HepG2 (cell line): ENCODE results near the gene RAD21L1. TPM values are rescaled to one million over a fixed set of nuclear protein-coding genes. Genes with fewer than 3 reads are reported as not detected.

Experiments
- AHR ChIP-seq: IDR thresholded peaks from 2 replicates; pipeline ENCODE4 v1.6.1; 2018; ENCODE audit warnings: missing genetic modification reagents, missing compliant biosample characterization
- BRD4 ChIP-seq: sonication (generic); formaldehyde crosslinking; IDR thresholded peaks from 2 replicates; pipeline ENCODE4 v1.4.0; 2020; ENCODE audit warnings: missing genetic modification reagents
- HNRNPLL ChIP-seq: fragments of 200-400 bp; formaldehyde crosslinking; IDR thresholded peaks from 2 replicates; pipeline ENCODE4 v1.6.1; 2017; ENCODE audit warnings: mild to moderate bottlenecking, low read depth, low read length; ENCODE audit not compliant: poor library complexity, severe bottlenecking
- HNRNPUL1 ChIP-seq: fragments of 200-400 bp; formaldehyde crosslinking; IDR thresholded peaks from 2 replicates; pipeline ENCODE4 v1.6.1; 2017; ENCODE audit warnings: low read depth, mild to moderate bottlenecking, low read length, moderate library complexity
- IRF2 ChIP-seq: IDR thresholded peaks from 2 replicates; pipeline ENCODE4 v1.6.1; 2018; ENCODE audit warnings: missing genetic modification reagents, missing compliant biosample characterization
- KDM3A ChIP-seq: IDR thresholded peaks from 2 replicates; pipeline ENCODE4 v1.6.1; 2018; ENCODE audit warnings: low read depth, missing compliant biosample characterization
- MED1 ChIP-seq: sonication (generic); formaldehyde crosslinking; IDR thresholded peaks from 2 replicates; pipeline ENCODE4 v1.4.0; 2020; ENCODE audit warnings: missing genetic modification reagents
- MXI1 ChIP-seq: IDR thresholded peaks from 3 replicates; pipeline ENCODE4 v1.6.1; 2012; ENCODE audit warnings: low read depth, low read length, inconsistent platforms, borderline replicate concordance
- PHB2 ChIP-seq: fragments of 450-650 bp; IDR thresholded peaks from 2 replicates; pipeline ENCODE4 v1.6.1; 2018; ENCODE audit not compliant: partially characterized antibody
- RELA ChIP-seq: sonication (generic); formaldehyde crosslinking; IDR thresholded peaks from 2 replicates; pipeline ENCODE4 v1.4.0; 2020; ENCODE audit warnings: missing genetic modification reagents
- REXO4 ChIP-seq: sonication (generic); formaldehyde crosslinking; IDR thresholded peaks from 2 replicates; pipeline ENCODE4 v1.8.0; 2022; ENCODE audit warnings: missing genetic modification reagents, mild to moderate bottlenecking, borderline replicate concordance
- SMYD3 ChIP-seq: sonication (generic); formaldehyde crosslinking; IDR thresholded peaks from 2 replicates; pipeline ENCODE4 v1.8.1; 2023; ENCODE audit warnings: mild to moderate bottlenecking, missing genetic modification reagents
- SP140L ChIP-seq: sonication (generic); formaldehyde crosslinking; IDR thresholded peaks from 2 replicates; pipeline ENCODE4 v1.4.0; 2020; ENCODE audit warnings: missing genetic modification reagents, borderline replicate concordance
- SP5 ChIP-seq: IDR thresholded peaks from 2 replicates; pipeline ENCODE4 v1.6.1; 2016; ENCODE audit warnings: low read depth, borderline replicate concordance
- SRSF9 ChIP-seq: fragments of 200-400 bp; formaldehyde crosslinking; IDR thresholded peaks from 2 replicates; pipeline ENCODE4 v1.6.1; 2018; ENCODE audit warnings: borderline replicate concordance, mild to moderate bottlenecking, low read depth, low read length; ENCODE audit not compliant: insufficient read depth, poor library complexity, severe bottlenecking
- ZFP36 ChIP-seq: fragments of 150-350 bp; IDR thresholded peaks from 2 replicates; pipeline ENCODE4 v1.6.1; 2018; ENCODE audit warnings: borderline replicate concordance, low read length, low read depth; ENCODE audit not compliant: partially characterized antibody
- ZFX ChIP-seq: sonication (generic); formaldehyde crosslinking; IDR thresholded peaks from 2 replicates; pipeline ENCODE4 v1.4.0; 2020; ENCODE audit warnings: mild to moderate bottlenecking, low read depth, missing genetic modification reagents, moderate library complexity
- ZNF3 ChIP-seq: IDR thresholded peaks from 2 replicates; pipeline ENCODE4 v1.7.0; 2017; ENCODE audit warnings: inconsistent platforms
- ZNF343 ChIP-seq: sonication (generic); formaldehyde crosslinking; IDR thresholded peaks from 2 replicates; pipeline ENCODE4 v1.4.0; 2020; ENCODE audit warnings: mild to moderate bottlenecking, missing genetic modification reagents
- ZNF432 ChIP-seq: sonication (generic); formaldehyde crosslinking; IDR thresholded peaks from 2 replicates; pipeline ENCODE4 v1.5.0; 2020; ENCODE audit warnings: missing genetic modification reagents, mild to moderate bottlenecking, borderline replicate concordance
- ZNF605 ChIP-seq: sonication (generic); formaldehyde crosslinking; IDR thresholded peaks from 2 replicates; pipeline ENCODE4 v1.8.0; 2022; ENCODE audit warnings: mild to moderate bottlenecking, missing genetic modification reagents
- polyA plus RNA-seq, 8 experiments: library from polyadenylated mRNA; depleted of rRNA in 3 of 8; stranded (reverse) in 7 of 8; unstranded in 1 of 8; fragments of >200 nt; fragmentation: Illumina TruSeq in 4 of 8; extraction: Trizol in 4 of 8; gene quantifications; 2 replicates each; pipeline versions ENCODE4 v1.2.1 to v1.2.3, GENCODE V29; 2011 to 2016; ENCODE audit warnings: low read depth in 4 of 8, missing spikeins in 1 of 8, mixed read lengths in 1 of 8; ENCODE audit not compliant: insufficient read depth in 1 of 8
- total RNA-seq, 5 experiments: library from RNA; depleted of rRNA; stranded (reverse); fragments of >200 nt; fragmentation: Illumina TruSeq; extraction: Trizol; gene quantifications; 2 replicates each; pipeline ENCODE4 v1.2.3, GENCODE V29; 2016; ENCODE audit warnings: low read depth in 1 of 5
- TF ChIP-seq, protein P1 (sequence below): sonication (generic); formaldehyde crosslinking; IDR thresholded peaks from 2 replicates; pipeline ENCODE4 v1.5.0; 2020; ENCODE audit warnings: mild to moderate bottlenecking, missing genetic modification reagents, borderline replicate concordance
- TF ChIP-seq, protein P2 (sequence below): fragments of 450-650 bp; IDR thresholded peaks from 2 replicates; pipeline ENCODE4 v1.6.1; 2017
- TF ChIP-seq, protein P3 (sequence below): IDR thresholded peaks from 2 replicates; pipeline ENCODE4 v1.6.1; 2018; ENCODE audit warnings: missing genetic modification reagents, mild to moderate bottlenecking, missing compliant biosample characterization

The RAD21L1 gene
- total and polyA plus RNA-seq, 2 of the 13 experiments (the other 11 are each of a cell fraction or from before 2014, with no cell fraction given), result not detected

DNA sequence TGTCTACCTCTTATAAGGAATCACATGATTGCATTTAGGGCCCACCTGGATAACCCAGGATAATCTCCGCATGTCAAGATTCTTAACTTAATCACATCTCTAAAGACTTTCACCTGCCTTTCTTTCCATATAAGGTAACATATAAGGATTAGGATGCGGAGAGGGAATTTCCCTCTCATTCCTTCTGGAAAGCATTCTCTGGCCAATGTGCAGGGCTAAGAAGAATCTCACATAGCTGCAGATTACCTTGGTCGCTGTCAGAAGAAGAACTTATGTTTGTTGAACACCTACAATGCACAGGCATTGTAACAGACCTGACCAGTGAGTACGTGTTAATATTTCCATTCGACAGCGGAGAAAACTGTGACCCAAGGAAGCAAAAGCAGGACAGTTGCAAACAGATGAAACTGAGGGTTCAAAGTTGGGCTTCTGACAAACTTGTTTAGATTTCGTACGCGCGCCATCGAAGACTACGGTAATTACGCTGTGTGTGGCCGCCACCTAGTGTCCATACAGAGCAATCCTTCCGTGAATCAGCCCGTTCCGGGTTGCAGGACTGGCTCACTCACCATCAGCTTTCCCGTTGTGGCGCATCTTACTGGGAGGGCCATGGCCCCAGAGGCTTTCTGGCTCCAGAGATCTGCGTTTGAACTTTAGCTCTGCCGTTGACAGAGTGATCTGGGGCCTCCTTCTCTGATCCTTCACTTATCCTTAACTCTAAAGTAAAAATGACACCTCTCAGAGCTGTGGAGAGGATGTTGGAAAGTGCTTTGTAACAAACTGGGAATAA is 13.0 kb upstream of the RAD21L1 start (continued):
- TF ChIP-seq REXO4 (no peak), SP140L (CRISPR knock-in tag) (peak; percentile 71; the same call in 1 of the 2 replicates), HNRNPUL1 (no peak), SP5 (no peak), ZNF343 (CRISPR knock-in tag) (no peak), ZFP36 (no peak), SRSF9 (no peak), IRF2 (CRISPR knock-in tag) (peak; percentile 83), MED1 (peak; percentile 39; the same call in 1 of the 2 replicates), MXI1 (no peak), ZNF432 (CRISPR knock-in tag) (no peak), ZFX (CRISPR knock-in tag) (peak; percentile 18; the same call in 1 of the 2 replicates), ZNF3 (CRISPR knock-in tag) (no peak), SMYD3 (peak; percentile 58; the same call in 1 of the 2 replicates), AHR (CRISPR knock-in tag) (0 out of 2 replicates have a peak, but pooled peaks have one; percentile 59), RELA (CRISPR knock-in tag) (0 out of 2 replicates have a peak, but pooled peaks have one; percentile 67), PHB2 (no peak), BRD4 (no peak), KDM3A (CRISPR knock-in tag) (peak; percentile 77; the same call in 1 of the 2 replicates), ZNF605 (peak; percentile 66; the same call in 1 of the 2 replicates), HNRNPLL (peak; percentile 72)
- TF ChIP-seq, protein P1, sequence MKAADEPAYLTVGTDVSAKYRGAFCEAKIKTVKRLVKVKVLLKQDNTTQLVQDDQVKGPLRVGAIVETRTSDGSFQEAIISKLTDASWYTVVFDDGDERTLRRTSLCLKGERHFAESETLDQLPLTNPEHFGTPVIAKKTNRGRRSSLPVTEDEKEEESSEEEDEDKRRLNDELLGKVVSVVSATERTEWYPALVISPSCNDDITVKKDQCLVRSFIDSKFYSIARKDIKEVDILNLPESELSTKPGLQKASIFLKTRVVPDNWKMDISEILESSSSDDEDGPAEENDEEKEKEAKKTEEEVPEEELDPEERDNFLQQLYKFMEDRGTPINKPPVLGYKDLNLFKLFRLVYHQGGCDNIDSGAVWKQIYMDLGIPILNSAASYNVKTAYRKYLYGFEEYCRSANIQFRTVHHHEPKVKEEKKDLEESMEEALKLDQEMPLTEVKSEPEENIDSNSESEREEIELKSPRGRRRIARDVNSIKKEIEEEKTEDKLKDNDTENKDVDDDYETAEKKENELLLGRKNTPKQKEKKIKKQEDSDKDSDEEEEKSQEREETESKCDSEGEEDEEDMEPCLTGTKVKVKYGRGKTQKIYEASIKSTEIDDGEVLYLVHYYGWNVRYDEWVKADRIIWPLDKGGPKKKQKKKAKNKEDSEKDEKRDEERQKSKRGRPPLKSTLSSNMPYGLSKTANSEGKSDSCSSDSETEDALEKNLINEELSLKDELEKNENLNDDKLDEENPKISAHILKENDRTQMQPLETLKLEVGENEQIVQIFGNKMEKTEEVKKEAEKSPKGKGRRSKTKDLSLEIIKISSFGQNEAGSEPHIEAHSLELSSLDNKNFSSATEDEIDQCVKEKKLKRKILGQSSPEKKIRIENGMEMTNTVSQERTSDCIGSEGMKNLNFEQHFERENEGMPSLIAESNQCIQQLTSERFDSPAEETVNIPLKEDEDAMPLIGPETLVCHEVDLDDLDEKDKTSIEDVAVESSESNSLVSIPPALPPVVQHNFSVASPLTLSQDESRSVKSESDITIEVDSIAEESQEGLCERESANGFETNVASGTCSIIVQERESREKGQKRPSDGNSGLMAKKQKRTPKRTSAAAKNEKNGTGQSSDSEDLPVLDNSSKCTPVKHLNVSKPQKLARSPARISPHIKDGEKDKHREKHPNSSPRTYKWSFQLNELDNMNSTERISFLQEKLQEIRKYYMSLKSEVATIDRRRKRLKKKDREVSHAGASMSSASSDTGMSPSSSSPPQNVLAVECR (CRISPR knock-in tag), result peak; percentile 28; the same call in 1 of the 2 replicates
- TF ChIP-seq, protein P2, sequence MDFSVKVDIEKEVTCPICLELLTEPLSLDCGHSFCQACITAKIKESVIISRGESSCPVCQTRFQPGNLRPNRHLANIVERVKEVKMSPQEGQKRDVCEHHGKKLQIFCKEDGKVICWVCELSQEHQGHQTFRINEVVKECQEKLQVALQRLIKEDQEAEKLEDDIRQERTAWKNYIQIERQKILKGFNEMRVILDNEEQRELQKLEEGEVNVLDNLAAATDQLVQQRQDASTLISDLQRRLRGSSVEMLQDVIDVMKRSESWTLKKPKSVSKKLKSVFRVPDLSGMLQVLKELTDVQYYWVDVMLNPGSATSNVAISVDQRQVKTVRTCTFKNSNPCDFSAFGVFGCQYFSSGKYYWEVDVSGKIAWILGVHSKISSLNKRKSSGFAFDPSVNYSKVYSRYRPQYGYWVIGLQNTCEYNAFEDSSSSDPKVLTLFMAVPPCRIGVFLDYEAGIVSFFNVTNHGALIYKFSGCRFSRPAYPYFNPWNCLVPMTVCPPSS, result no peak
- TF ChIP-seq, protein P3, sequence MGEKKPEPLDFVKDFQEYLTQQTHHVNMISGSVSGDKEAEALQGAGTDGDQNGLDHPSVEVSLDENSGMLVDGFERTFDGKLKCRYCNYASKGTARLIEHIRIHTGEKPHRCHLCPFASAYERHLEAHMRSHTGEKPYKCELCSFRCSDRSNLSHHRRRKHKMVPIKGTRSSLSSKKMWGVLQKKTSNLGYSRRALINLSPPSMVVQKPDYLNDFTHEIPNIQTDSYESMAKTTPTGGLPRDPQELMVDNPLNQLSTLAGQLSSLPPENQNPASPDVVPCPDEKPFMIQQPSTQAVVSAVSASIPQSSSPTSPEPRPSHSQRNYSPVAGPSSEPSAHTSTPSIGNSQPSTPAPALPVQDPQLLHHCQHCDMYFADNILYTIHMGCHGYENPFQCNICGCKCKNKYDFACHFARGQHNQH (CRISPR knock-in tag), result peak; percentile 35; the same call in 1 of the 2 replicates
